Suprapubic skin (tissue), 3 donors: ENCODE data around the gene RBMS3.

Source experiments
- CTCF ChIP-seq, 2 donors: fragments of 200-600 bp in 1 of 2; fragments of 450-650 bp in 1 of 2; sonication (generic) in 1 of 2; IDR thresholded peaks; one replicate each; pipeline ENCODE4 v1.5.1; 2016 to 2019; ENCODE audit warnings: antibody characterized with exemption in 2 of 2, mild to moderate bottlenecking in 1 of 2, moderate library complexity in 1 of 2
- EP300 ChIP-seq: sonication (generic); formaldehyde crosslinking; IDR thresholded peaks from one replicate; pipeline ENCODE4 v1.6.1; 2017; ENCODE audit warnings: antibody characterized with exemption
- POLR2A ChIP-seq, 2 donors: fragments of 450-650 bp; IDR thresholded peaks; one replicate each; pipeline ENCODE4 v1.6.1; 2017; ENCODE audit warnings: antibody characterized with exemption in 2 of 2, mild to moderate bottlenecking in 2 of 2, moderate library complexity in 2 of 2

GRCh38 chr3:29705906-29706844 is 425.3 kb downstream of the RBMS3 start:
- TF ChIP-seq CTCF (IDR thresholded peaks at IDR 0.05) (no peak), EP300 (no peak), POLR2A (IDR thresholded peaks at IDR 0.05) (no peak)
